ENCODE results near the gene ANKRD40. TPM values are rescaled to one million over a fixed set of nuclear protein-coding genes. Genes with fewer than 3 reads are reported as not detected.

The ANKRD40 gene
- total and polyA plus RNA-seq, 2 donors: 11.9 to 16.6 TPM

DNA sequence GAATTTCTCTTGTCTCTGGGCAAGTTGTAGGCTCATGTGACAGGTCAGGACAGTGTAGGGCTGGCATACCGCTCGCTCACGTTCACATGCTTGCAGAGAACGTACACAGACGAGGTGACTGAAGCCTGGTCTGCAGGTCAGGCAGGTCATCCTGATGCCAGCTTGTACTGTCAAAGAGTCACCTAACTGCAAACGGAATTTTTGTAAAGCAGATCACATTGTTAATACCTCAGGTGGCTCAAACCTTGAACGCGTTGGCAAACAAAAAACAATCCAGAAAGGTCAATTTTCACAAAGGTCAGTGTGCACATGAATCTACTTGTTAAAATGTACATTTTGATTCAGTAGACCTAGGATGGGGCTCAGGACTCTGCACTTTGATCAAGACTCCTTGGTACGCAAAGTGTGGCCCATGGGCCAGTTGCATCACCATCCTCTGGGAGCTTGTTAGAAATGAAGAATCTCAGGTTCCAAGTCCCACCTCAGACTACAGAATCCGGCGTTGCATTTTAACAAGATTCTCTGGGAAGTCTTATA lies 28.6 kb downstream of the ANKRD40 start:
- DNase-seq (ENCODE audit: low read depth in 6 of 9, low spot score in 9 of 9): no peak

GRCh38 chr17:50677851-50678375 lies 29.8 kb downstream of the ANKRD40 start:
- WGBS: 95% methylated on average over 12 of the region's 12 CpGs
- Histone ChIP-seq H3K27ac (ENCODE audit: low read depth in 1 of 2, low read length in 1 of 2) (no peak overlapping the region), H3K4me1 (ENCODE audit: control insufficient read depth in 2 of 2, insufficient read depth in 2 of 2, low read length in 2 of 2) (no peaks in the 10 kb centered on the region), H3K27me3 (ENCODE audit: control insufficient read depth in 2 of 2, insufficient read depth in 1 of 2, low read length in 1 of 2) (peaks cover 0 to 22% of the 10 kb centered on the region in 2 donors), H3K4me3 (ENCODE audit: low read length in 2 of 2) (no peak overlapping the region), H3K36me3 (ENCODE audit: control insufficient read depth in 2 of 2, insufficient read depth in 2 of 2, low read length in 1 of 2) (no peaks in the 10 kb centered on the region), H3K9me3 (ENCODE audit: control insufficient read depth in 2 of 2, insufficient read depth in 1 of 2, low read length in 1 of 2) (no peaks in the 10 kb centered on the region)
- DNase-seq (ENCODE audit: low read depth in 6 of 9, low spot score in 9 of 9): no peak

More for the DNA sequence above, 28.6 kb downstream of the ANKRD40 start:
- H3K4me1 ChIP-seq (ENCODE audit: control insufficient read depth in 2 of 2, insufficient read depth in 2 of 2, low read length in 2 of 2): no peaks in the 10 kb centered on the region
- H3K36me3 ChIP-seq (ENCODE audit: control insufficient read depth in 2 of 2, insufficient read depth in 2 of 2, low read length in 1 of 2): no peaks in the 10 kb centered on the region
- peaks cover 0 to 22% of the 10 kb centered on the region in 2 donors for H3K27me3 ChIP-seq (ENCODE audit: control insufficient read depth in 2 of 2, insufficient read depth in 1 of 2, low read length in 1 of 2)
- H3K9me3 ChIP-seq (ENCODE audit: control insufficient read depth in 2 of 2, insufficient read depth in 1 of 2, low read length in 1 of 2): no peaks in the 10 kb centered on the region
- 96% methylated on average over 11 of the region's 11 CpGs for WGBS
- no peak overlapping the region for H3K4me3 ChIP-seq (ENCODE audit: low read length in 2 of 2)
- no peak overlapping the region for H3K27ac ChIP-seq (ENCODE audit: low read depth in 1 of 2, low read length in 1 of 2)

DNA sequence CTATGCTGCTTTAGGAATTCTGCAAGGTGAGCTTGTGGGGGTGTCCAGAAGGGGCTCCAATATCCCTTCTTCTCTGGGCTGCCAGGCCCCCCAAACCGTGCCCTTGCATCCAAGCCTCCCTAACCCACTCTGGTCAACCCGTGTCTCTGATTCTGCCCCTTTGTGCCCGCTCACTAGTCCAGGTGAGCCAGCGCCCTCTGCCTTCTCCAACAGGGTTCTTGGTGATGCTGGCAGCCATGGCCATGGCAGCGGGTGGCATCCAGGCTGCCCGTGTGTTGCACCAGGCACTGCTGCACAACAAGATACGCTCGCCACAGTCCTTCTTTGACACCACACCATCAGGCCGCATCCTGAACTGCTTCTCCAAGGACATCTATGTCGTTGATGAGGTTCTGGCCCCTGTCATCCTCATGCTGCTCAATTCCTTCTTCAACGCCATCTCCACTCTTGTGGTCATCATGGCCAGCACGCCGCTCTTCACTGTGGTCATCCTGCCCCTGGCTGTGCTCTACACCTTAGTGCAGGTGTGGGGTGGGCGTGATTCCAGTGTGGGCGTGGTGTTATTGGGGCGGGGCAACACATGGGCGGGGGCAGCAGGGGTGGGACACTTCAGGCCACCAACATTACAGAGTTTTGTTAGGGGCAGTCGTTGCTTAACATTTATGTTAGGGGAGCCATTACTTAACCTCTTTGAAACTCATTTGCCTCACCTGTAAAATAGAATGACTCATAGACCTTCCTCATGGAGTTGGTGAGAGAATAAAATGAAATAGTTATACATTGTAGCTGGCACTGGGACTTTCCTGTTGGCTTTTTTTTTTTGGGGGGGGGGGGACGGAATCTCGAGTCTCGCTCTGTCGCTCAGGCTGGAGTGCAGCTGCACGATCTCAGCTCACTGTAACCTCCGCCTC lies 31.4 kb downstream of the ANKRD40 start:
- DNase-seq (ENCODE audit: low read depth in 6 of 9, low spot score in 9 of 9): no peak
- peaks cover 0 to 13% of the 10 kb centered on the region in 2 donors for H3K27me3 ChIP-seq (ENCODE audit: control insufficient read depth in 2 of 2, insufficient read depth in 1 of 2, low read length in 1 of 2)
- H3K27ac ChIP-seq (ENCODE audit: low read depth in 1 of 2, low read length in 1 of 2): no peak overlapping the region
- H3K4me1 ChIP-seq (ENCODE audit: control insufficient read depth in 2 of 2, insufficient read depth in 2 of 2, low read length in 2 of 2): no peaks in the 10 kb centered on the region
- 94% methylated on average over 24 of the region's 24 CpGs for WGBS
- no peaks in the 10 kb centered on the region for H3K36me3 ChIP-seq (ENCODE audit: control insufficient read depth in 2 of 2, insufficient read depth in 2 of 2, low read length in 1 of 2)
- H3K4me3 ChIP-seq (ENCODE audit: low read length in 2 of 2): no peak overlapping the region
- H3K9me3 ChIP-seq (ENCODE audit: control insufficient read depth in 2 of 2, insufficient read depth in 1 of 2, low read length in 1 of 2): no peaks in the 10 kb centered on the region

- Histone ChIP-seq H3K9me3 (ENCODE audit: control insufficient read depth in 2 of 2, insufficient read depth in 1 of 2, low read length in 1 of 2) (no peaks in the 10 kb centered on the region), H3K27ac (ENCODE audit: low read depth in 1 of 2, low read length in 1 of 2) (no peak overlapping the region), H3K27me3 (ENCODE audit: control insufficient read depth in 2 of 2, insufficient read depth in 1 of 2, low read length in 1 of 2) (peaks cover 0 to 12% of the 10 kb centered on the region in 2 donors), H3K4me1 (ENCODE audit: control insufficient read depth in 2 of 2, insufficient read depth in 2 of 2, low read length in 2 of 2) (no peaks in the 10 kb centered on the region), H3K4me3 (ENCODE audit: low read length in 2 of 2) (no peak overlapping the region), H3K36me3 (ENCODE audit: control insufficient read depth in 2 of 2, insufficient read depth in 2 of 2, low read length in 1 of 2) (no peaks in the 10 kb centered on the region)
- 96% methylated on average over 7 of the region's 7 CpGs for WGBS
- DNase-seq (ENCODE audit: low read depth in 6 of 9, low spot score in 9 of 9): no peak
These were observed 32.1 kb downstream of the ANKRD40 start for GRCh38 chr17:50675627-50676026.

- 92% methylated on average over 3 of the region's 3 CpGs for WGBS
- peaks cover 0 to 8% of the 10 kb centered on the region in 2 donors for H3K27me3 ChIP-seq (ENCODE audit: control insufficient read depth in 2 of 2, insufficient read depth in 1 of 2, low read length in 1 of 2)
- no peaks in the 10 kb centered on the region for H3K36me3 ChIP-seq (ENCODE audit: control insufficient read depth in 2 of 2, insufficient read depth in 2 of 2, low read length in 1 of 2)
- no peak overlapping the region for H3K4me3 ChIP-seq (ENCODE audit: low read length in 2 of 2)
- no peak for DNase-seq (ENCODE audit: low read depth in 6 of 9, low spot score in 9 of 9)
- H3K27ac ChIP-seq (ENCODE audit: low read depth in 1 of 2, low read length in 1 of 2): no peak overlapping the region
- H3K4me1 ChIP-seq (ENCODE audit: control insufficient read depth in 2 of 2, insufficient read depth in 2 of 2, low read length in 2 of 2): no peaks in the 10 kb centered on the region
- H3K9me3 ChIP-seq (ENCODE audit: control insufficient read depth in 2 of 2, insufficient read depth in 1 of 2, low read length in 1 of 2): no peaks in the 10 kb centered on the region
These were observed 32.5 kb downstream of the ANKRD40 start for GRCh38 chr17:50675190-50675589.

DNA sequence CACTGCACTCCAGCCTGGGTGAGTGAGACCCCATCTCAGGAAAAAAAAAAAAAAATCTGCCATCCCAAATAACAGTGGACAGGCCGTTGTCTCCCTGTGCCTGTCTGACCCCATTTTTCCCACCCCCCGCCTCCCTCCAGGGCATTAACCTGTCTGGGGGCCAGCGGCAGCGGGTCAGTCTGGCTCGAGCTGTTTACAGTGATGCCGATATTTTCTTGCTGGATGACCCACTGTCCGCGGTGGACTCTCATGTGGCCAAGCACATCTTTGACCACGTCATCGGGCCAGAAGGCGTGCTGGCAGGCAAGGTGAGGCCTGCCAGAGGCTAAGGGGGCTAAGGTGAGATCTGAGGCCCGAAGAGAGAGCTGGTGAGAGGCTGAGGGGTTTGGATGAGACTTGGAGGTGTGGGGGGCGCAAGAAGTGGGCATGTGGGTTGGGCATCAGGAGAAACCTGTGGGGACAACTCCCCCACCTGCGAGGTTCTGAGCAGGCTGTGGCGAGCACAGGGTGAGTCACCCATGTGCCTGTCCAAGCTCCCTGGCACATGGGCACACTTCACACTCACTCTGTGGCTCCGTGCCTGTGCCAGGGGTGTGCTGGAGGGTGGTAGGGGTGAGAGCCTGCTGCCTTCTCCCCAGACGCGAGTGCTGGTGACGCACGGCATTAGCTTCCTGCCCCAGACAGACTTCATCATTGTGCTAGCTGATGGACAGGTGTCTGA lies 34.7 kb downstream of the ANKRD40 start:
- WGBS: 94% methylated on average over 20 of the region's 20 CpGs
- H3K27me3 ChIP-seq (ENCODE audit: control insufficient read depth in 2 of 2, insufficient read depth in 1 of 2, low read length in 1 of 2): no peaks in the 10 kb centered on the region
- no peak overlapping the region for H3K4me3 ChIP-seq (ENCODE audit: low read length in 2 of 2)
- H3K27ac ChIP-seq (ENCODE audit: low read depth in 1 of 2, low read length in 1 of 2): no peak overlapping the region
- H3K36me3 ChIP-seq (ENCODE audit: control insufficient read depth in 2 of 2, insufficient read depth in 2 of 2, low read length in 1 of 2): no peaks in the 10 kb centered on the region
- H3K4me1 ChIP-seq (ENCODE audit: control insufficient read depth in 2 of 2, insufficient read depth in 2 of 2, low read length in 2 of 2): peaks cover 0 to 3% of the 10 kb centered on the region in 2 donors
- DNase-seq (ENCODE audit: low read depth in 6 of 9, low spot score in 9 of 9): no peak
- no peaks in the 10 kb centered on the region for H3K9me3 ChIP-seq (ENCODE audit: control insufficient read depth in 2 of 2, insufficient read depth in 1 of 2, low read length in 1 of 2)

DNA sequence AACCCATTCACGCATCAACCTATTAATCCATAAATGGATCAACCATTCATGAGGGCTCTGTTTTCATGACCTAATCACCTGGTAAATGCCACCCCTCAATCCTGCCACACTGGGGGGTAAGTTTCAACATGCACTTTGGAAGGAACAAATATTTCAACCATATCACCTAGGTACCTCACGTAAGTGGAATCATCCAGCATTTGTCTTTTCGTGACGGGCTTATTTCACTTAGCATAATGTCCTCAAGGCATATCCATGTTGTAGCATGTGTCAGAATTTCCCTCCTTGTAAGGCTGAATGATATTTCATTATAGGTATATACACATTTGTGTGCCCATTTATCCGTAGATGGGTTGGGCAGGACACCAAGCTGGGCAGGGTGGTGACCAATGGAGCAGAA lies 35.6 kb downstream of the ANKRD40 start:
- H3K4me3 ChIP-seq (ENCODE audit: low read length in 2 of 2): no peak overlapping the region
- no peaks in the 10 kb centered on the region for H3K36me3 ChIP-seq (ENCODE audit: control insufficient read depth in 2 of 2, insufficient read depth in 2 of 2, low read length in 1 of 2)
- no peak for DNase-seq (ENCODE audit: low read depth in 6 of 9, low spot score in 9 of 9)
- peaks cover 0 to 3% of the 10 kb centered on the region in 2 donors for H3K4me1 ChIP-seq (ENCODE audit: control insufficient read depth in 2 of 2, insufficient read depth in 2 of 2, low read length in 2 of 2)
- WGBS: over 99% methylated on average over 5 of the region's 5 CpGs
- no peaks in the 10 kb centered on the region for H3K9me3 ChIP-seq (ENCODE audit: control insufficient read depth in 2 of 2, insufficient read depth in 1 of 2, low read length in 1 of 2)
- H3K27me3 ChIP-seq (ENCODE audit: control insufficient read depth in 2 of 2, insufficient read depth in 1 of 2, low read length in 1 of 2): no peaks in the 10 kb centered on the region
- H3K27ac ChIP-seq (ENCODE audit: low read depth in 1 of 2, low read length in 1 of 2): no peak overlapping the region

- no peak for DNase-seq (ENCODE audit: low read depth in 6 of 9, low spot score in 9 of 9)
- 94% methylated on average over 9 of the region's 9 CpGs for WGBS
- Histone ChIP-seq H3K4me3 (ENCODE audit: low read length in 2 of 2) (no peak overlapping the region), H3K9me3 (ENCODE audit: control insufficient read depth in 2 of 2, insufficient read depth in 1 of 2, low read length in 1 of 2) (no peaks in the 10 kb centered on the region), H3K27ac (ENCODE audit: low read depth in 1 of 2, low read length in 1 of 2) (no peak overlapping the region), H3K4me1 (ENCODE audit: control insufficient read depth in 2 of 2, insufficient read depth in 2 of 2, low read length in 2 of 2) (peaks cover 0 to 3% of the 10 kb centered on the region in 2 donors), H3K36me3 (ENCODE audit: control insufficient read depth in 2 of 2, insufficient read depth in 2 of 2, low read length in 1 of 2) (no peaks in the 10 kb centered on the region), H3K27me3 (ENCODE audit: control insufficient read depth in 2 of 2, insufficient read depth in 1 of 2, low read length in 1 of 2) (no peaks in the 10 kb centered on the region)
These were observed 38.7 kb downstream of the ANKRD40 start for GRCh38 chr17:50668838-50669581.

Measured in thymus (tissue), 11 donors.